ENCODE data around the gene ORAI2.
"Not testable (repeated sequence)": the region's sequence is repeated elsewhere in the genome, so short reads cannot be mapped to it uniquely, and the experiment has no call there.

Gene ORAI2

GRCh38 chr7:102505298-102506185 lies 72.2 kb downstream of the ORAI2 start:
- DNase-seq: not testable (repeated sequence)
